PFSK-1 (cell line): Measurements from ENCODE around the gene TCF7.

Experiments
- FOXP2 ChIP-seq: optimal IDR thresholded peaks from 2 replicates; pipeline ENCODE3; 2011; ENCODE audit warnings: borderline replicate concordance, control low read depth, inconsistent platforms; ENCODE audit not compliant: insufficient read depth; ENCODE audit errors: extremely low read length, extremely low read depth
- POLR2AphosphoS5 ChIP-seq: IDR thresholded peaks from 2 replicates; pipeline ENCODE4 v1.6.1; 2012; ENCODE audit warnings: low read depth, mild to moderate bottlenecking, control low read depth, low read length, moderate library complexity
- SIN3A ChIP-seq: IDR thresholded peaks from 2 replicates; pipeline ENCODE4 v1.6.1; 2012; ENCODE audit warnings: mild to moderate bottlenecking, low read length, moderate library complexity, borderline replicate concordance; ENCODE audit not compliant: insufficient read depth
- TAF1 ChIP-seq: IDR thresholded peaks from 2 replicates; pipeline ENCODE4 v1.6.1; 2012; ENCODE audit warnings: low read length, control low read depth, borderline replicate concordance; ENCODE audit not compliant: insufficient read depth
- TF ChIP-seq, protein P1 (sequence below), 2 experiments: IDR thresholded peaks; 2 replicates each; pipeline versions ENCODE4 v1.6.1 to v1.8.0; 2011 to 2012; ENCODE audit warnings: low read depth in 2 of 2, low read length in 2 of 2, control low read depth in 1 of 2, inconsistent platforms in 1 of 2, mild to moderate bottlenecking in 1 of 2, moderate library complexity in 1 of 2; ENCODE audit not compliant: insufficient read depth in 1 of 2

- TF ChIP-seq POLR2AphosphoS5, result no peak
- TF ChIP-seq TAF1, result no peak
- no peak for TF ChIP-seq SIN3A
- TF ChIP-seq, protein P1, sequence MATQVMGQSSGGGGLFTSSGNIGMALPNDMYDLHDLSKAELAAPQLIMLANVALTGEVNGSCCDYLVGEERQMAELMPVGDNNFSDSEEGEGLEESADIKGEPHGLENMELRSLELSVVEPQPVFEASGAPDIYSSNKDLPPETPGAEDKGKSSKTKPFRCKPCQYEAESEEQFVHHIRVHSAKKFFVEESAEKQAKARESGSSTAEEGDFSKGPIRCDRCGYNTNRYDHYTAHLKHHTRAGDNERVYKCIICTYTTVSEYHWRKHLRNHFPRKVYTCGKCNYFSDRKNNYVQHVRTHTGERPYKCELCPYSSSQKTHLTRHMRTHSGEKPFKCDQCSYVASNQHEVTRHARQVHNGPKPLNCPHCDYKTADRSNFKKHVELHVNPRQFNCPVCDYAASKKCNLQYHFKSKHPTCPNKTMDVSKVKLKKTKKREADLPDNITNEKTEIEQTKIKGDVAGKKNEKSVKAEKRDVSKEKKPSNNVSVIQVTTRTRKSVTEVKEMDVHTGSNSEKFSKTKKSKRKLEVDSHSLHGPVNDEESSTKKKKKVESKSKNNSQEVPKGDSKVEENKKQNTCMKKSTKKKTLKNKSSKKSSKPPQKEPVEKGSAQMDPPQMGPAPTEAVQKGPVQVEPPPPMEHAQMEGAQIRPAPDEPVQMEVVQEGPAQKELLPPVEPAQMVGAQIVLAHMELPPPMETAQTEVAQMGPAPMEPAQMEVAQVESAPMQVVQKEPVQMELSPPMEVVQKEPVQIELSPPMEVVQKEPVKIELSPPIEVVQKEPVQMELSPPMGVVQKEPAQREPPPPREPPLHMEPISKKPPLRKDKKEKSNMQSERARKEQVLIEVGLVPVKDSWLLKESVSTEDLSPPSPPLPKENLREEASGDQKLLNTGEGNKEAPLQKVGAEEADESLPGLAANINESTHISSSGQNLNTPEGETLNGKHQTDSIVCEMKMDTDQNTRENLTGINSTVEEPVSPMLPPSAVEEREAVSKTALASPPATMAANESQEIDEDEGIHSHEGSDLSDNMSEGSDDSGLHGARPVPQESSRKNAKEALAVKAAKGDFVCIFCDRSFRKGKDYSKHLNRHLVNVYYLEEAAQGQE (IDR thresholded peaks at IDR 0.05; ENCODE audit: insufficient read depth in 1 of 2, low read depth in 2 of 2, low read length in 2 of 2), result no peak
- TF ChIP-seq FOXP2, result no peak
These were observed 28.3 kb downstream of the TCF7 start for GRCh38 chr5:134142806-134143205.
